GM03348 (cell line): ENCODE results near the gene CDC6.

Experiments used
- DNase-seq: peaks from one replicate; pipeline ENCODE4 v3.0.0; 2012; ENCODE audit warnings: low spot score

Gene CDC6

DNA sequence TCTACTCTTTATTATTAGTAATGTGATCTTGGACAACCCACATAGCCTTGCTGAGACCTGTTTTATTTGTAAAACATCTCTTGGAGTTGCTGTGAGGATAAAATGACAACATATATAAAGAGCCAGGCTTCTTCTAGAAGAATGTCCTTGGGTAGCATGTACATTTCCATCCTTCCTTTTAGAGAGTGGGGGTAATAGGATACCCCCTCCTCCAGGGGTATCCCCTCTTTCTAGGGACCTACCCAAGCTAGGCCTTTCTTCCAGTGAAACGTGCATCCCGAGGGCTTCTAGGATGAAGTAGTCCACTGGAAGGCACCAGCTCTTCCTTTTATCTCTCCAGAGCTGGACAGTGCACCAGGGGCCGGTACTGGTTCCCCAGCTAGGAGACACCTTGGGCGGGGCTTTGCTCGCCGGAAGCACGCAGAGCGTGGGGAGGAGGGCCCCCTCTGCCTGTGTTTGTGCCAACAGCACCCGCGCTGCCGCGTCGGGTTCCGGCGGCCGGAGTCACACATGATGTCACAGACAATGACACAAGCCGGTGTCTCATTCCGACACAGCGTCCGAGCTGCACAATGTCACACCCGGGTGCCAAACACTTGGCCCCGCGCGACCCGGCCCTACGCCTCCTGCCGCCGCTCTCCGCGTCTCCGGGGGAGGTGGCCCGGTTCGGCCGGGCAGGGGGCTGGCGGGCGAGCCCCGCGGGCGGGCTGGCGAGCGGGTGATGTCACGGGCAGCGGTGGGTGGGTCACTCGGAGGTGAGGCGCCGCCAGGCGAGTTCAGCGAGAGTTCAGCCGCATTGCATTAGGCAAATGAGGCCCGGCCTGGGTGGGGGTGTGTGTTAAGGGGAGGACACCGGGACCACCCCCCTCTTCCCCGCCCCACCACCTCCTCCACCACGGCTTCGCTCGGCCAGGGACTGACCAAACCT lies 53.5 kb downstream of the CDC6 start:
- peak; percentile 90 for DNase-seq

GRCh38 chr17:40341808-40342503 lies 54.3 kb downstream of the CDC6 start:
- DNase-seq: peak; percentile 93

DNA sequence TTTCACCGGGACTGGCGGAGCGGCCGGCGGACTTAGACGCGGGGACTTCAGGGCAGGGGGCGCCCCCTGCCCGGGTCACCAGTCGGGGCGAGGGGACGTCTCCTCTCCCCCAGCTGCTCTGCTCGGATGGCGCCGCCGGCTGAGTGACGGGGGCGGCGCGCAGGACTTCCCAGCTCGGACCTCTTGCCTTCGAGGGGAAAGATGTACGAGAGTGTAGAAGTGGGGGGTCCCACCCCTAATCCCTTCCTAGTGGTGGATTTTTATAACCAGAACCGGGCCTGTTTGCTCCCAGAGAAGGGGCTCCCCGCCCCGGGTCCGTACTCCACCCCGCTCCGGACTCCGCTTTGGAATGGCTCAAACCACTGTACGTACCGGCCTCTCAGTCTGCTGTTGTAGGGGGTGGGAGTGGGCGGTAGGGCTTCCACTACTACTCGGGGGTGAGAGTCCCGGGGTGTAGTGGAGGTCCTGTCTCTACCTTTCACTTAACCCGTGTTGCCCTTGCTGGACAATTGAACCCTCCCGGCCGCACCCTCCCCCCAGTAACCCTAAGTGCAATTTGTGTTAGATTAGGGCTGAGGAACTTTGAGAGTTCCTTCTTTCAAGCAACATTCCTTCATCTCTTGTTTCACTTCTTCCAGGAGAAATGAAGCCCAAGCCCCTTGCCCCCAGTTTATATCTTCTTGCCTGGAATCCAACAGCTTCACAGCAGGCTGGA lies 55.0 kb downstream of the CDC6 start:
- DNase-seq: no peak

- no peak for DNase-seq
Observed at GRCh38 chr17:40343219-40344119, 55.8 kb downstream of the CDC6 start.

GRCh38 chr17:40344421-40345160 lies 56.9 kb downstream of the CDC6 start:
- DNase-seq: no peak

DNA sequence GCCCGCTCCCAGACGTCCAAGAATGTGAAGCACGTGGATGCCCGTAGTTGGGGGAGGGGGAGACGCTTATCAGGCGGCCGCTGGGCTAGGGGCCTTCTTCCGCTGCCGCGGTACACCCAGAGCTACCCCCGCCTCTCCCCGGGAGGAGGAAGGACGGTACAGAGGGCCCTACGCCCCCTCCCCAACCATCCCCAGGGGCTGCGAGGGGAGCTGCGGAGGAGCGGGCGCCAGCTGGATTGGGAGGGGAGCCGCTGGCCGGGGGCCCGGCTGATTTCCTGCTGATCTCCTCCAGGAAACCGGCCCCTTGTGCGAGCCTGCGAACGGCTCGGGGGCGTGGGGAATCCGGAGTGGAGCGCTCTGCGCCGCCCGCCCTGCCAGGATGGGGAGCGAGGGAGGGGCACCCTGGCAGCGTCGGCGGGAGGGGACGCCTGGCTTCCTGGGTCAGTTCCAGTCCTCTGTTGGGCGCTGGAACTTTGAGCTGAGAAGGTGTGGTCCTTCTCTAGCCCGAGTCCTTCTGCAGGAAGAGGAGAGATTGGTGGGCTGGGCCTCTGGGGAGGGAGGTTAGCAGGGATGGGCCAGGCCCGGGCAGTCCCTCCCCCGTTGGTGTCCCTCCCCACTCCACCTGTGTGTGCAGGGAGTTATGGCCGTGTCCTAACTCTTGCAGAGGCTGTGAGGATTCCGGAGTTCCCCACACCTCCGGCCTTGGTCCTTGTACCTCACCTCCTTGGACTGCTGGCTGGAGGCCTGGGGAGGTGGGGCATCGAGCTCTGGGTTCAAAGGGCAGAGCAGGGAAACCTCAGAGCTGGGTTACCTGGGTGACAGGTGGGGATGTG lies 57.7 kb downstream of the CDC6 start:
- DNase-seq: peak; percentile 86

DNA sequence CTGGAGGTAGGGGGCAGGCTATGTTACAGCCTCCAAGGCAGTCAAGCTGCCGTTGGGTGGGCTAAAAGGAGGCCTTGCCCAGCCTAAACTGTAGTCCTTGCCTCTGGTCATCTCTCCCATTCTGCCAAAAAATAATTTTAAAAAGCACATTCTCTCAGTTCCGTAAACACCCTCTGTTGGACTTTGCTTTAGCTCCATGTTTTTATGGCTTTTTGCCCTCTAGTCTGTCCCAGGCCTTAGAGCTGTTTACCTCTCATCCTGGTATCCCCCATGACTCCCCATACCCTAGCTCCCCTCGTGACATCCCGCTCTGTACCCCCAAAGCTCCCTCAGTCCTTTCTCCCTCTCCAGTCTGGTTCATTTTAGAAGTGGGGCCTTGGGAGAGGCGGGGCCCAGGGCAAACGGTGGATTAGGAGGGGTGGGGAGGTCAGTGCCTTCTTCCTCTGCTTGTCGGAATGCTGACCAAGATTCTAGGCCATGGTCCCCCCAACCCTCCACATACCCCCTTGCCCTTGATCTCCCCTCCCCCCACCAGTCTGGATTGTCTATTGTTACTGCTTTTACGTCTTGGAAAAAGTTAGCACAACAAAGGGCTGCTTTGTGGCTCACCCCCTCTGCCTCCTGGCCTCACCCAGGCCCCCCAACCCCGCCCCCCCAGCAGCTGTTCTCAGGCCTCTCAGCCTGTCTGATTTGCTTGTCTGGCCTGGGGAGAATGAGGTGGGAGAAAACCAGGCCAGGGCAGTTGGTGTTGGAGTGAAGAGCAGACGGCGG lies 58.5 kb downstream of the CDC6 start:
- no peak for DNase-seq

DNA sequence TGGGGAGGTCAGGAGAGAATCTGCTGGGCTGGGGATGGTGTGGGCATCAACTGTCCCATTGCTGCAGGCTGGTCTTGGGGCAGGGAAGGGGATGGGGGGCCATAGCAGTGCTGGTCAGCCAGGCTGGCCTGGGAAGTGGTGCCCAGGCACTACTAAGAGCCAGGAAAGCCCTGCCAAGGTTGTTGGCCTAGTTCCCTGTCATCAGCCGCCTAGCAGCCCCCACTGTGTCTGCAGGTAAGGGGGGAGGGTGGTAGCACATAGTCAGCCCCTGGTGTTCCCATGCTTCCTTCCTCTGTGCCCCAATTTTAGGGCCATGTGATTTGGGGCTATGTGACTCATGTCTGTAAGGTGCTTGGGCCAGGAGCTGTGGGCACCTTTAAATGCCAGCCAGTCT lies 59.1 kb downstream of the CDC6 start:
- DNase-seq: no peak

- DNase-seq: no peak
Observed at GRCh38 chr17:40347319-40348135, 59.8 kb downstream of the CDC6 start.

DNA sequence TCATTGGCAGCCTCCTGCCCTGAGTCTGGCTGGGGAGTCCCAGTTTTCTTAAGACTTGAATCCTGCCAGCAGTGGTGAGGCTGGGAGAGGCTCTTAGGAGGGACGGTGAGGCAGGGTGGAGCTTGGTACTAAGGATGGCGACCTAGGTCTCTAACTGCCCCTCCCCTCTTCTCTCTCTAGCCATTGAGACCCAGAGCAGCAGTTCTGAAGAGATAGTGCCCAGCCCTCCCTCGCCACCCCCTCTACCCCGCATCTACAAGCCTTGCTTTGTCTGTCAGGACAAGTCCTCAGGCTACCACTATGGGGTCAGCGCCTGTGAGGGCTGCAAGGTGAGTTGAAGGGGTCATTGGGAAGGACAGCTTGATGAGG lies 60.4 kb downstream of the CDC6 start:
- no peak for DNase-seq

DNA sequence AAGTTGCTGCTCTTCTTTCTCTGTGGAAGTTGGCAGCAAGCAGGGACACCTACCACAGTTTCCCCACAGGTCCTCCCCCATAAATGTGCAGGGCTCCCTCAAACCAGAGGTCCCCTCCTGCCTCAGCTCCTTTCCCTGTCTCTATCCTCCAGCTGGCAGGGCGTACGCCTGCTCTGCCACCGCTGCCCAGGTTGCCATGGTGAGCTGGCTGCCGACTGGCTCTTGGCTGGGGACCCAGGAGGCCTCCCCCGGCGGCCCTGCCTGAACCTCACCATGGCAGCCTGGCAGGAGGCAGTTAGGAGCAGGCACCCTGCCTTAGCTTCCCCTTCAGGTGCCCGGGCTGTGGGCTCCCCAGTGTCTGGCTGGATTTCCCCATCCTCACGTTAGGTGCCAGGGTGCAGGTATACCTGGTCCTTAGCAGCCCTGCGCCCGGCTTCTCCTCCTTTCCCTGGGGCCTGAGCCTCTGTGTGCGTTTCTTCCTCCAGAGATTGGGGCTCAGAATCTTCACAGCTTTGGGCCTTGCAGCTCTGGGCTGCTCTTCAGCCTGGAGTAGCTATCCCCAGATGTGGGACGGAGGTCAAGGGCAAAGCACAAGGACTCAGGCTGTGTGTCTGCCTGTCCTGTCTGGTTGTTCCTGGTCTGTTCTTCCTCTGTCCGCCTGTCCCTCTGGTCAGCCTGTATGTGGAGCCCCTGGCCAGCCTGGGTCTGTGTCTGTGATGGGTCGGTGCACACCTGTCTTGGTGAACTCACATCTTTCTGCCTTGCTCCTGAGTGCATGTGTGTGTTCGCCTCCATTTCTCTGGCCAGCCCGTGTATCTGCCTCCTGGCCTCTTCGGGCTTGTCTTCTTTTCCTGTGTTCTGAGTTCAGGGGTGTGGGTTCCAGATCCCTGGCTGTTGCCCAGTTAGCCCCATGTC lies 61.1 kb downstream of the CDC6 start:
- no peak for DNase-seq

DNA sequence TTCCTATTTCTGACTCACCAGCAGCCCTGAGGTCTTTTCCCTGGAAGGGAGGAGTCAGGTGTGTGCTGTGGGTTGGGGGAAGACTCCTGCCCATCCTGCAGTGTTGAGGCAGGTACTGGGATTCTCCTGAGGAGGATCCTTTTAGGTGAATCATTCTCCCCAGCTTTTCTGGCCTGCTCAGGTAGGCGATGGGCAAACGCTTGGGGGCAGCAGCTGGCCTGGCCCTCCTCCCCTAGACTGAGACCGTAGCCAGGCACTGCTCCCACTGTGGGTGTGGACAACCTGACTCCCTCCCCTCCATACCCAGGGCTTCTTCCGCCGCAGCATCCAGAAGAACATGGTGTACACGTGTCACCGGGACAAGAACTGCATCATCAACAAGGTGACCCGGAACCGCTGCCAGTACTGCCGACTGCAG lies 61.8 kb downstream of the CDC6 start:
- no peak for DNase-seq

DNA sequence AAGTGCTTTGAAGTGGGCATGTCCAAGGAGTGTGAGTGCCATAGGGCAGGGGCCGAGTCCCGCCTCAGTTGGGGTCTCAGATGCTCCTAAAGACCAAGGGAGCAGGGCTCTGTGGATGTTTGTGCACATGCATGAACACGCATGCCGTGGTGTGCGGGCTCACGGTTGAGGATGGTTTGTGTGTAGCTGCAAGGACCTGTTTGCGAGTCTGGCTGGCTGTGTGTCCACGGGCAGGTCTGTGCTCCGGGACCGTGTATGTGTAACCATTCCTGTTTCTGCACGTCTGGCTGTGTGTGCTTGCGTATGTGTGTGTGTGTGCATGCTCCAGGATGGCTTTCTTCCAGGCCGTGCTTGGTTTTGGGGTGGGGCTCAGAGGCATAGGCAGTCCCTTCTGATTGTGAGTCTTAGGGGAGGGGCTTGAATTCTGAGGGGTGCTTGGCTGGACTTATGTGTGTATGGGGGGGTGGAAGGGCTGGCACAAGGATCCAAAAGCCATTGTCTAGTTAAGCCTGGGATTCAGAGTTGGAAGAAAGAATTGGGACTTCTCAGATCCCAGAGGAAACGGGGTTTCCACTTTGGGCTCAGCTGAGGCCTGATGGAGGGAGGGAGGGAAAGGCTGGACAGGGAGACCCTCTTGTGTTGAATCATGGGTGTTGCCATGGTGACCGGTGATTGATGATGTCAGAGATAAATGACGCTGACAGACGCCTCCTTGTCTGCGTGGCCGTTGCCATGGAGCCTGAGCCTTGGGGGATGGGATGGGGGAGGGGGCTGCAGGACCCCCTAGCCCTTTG lies 62.4 kb downstream of the CDC6 start:
- no peak for DNase-seq

- DNase-seq: no peak
Observed at GRCh38 chr17:40350689-40351358, 63.1 kb downstream of the CDC6 start.

DNA sequence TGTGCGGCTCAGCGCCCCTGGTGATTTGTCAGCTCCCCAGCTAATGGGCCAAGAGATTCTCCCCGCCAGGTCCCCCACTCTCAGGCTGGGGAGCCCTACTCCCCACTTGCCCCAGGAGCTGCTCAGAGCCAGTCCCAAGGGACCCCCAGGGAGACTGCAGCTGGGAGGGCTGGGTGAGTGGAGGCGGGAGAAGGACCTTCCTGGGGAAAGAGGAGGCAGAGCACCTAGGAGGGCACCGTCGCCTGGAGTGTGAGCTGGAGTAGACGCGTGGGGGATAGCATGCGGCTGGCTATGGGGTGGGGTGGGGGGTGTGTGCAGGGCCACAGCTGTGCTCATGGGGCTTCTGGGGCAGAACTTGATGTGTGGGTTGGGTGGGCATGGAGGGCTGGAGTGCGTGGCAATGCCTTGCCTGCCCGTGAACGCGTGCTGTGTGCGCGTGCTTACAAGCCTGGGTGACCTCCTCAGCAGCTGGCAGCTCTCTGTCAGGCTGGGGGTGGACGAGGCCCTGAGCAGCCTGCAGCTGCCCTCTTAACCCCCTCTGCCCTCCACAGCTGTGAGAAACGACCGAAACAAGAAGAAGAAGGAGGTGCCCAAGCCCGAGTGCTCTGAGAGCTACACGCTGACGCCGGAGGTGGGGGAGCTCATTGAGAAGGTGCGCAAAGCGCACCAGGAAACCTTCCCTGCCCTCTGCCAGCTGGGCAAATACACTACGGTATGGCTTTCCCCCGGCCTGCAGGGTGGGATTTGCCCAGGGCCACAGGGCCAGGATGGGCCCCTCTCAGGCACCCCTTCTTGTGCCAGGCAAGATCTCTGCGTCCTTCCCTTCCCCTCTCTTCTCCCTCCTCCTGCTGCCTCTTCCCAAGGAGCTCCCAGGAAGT lies 63.9 kb downstream of the CDC6 start:
- DNase-seq: no peak
